GM06990 (cell line): ENCODE data around the gene MOB3A.

Experiments used
- DNase-seq: peaks from one replicate; pipeline ENCODE4 v3.0.0-alpha.2; 2011; ENCODE audit not compliant: insufficient read length; ENCODE audit errors: extremely low read depth
- H3K27me3 ChIP-seq: replicated peaks from 2 replicates; pipeline ENCODE4 v1.6.0; 2011; ENCODE audit warnings: low read length; ENCODE audit not compliant: control insufficient read depth, insufficient read depth
- H3K36me3 ChIP-seq: 2 replicates; pipeline ENCODE4 v1.5.1; 2011; ENCODE audit warnings: low read length; ENCODE audit not compliant: control insufficient read depth, insufficient read depth
- H3K4me3 ChIP-seq: replicated peaks from 2 replicates; pipeline ENCODE4 v1.5.1; 2011; ENCODE audit warnings: low read depth, mild to moderate bottlenecking, control low read depth, low read length
- TF ChIP-seq, protein P1 (sequence below): IDR thresholded peaks from 2 replicates; pipeline ENCODE4 v1.5.1; 2011; ENCODE audit warnings: low read length, control low read depth, mild to moderate bottlenecking, inconsistent platforms; ENCODE audit not compliant: insufficient read depth, poor library complexity, severe bottlenecking

MOB3A gene

GRCh38 chr19:2053601-2054389 is 42.3 kb downstream of the MOB3A start:
- TF ChIP-seq, protein P1, sequence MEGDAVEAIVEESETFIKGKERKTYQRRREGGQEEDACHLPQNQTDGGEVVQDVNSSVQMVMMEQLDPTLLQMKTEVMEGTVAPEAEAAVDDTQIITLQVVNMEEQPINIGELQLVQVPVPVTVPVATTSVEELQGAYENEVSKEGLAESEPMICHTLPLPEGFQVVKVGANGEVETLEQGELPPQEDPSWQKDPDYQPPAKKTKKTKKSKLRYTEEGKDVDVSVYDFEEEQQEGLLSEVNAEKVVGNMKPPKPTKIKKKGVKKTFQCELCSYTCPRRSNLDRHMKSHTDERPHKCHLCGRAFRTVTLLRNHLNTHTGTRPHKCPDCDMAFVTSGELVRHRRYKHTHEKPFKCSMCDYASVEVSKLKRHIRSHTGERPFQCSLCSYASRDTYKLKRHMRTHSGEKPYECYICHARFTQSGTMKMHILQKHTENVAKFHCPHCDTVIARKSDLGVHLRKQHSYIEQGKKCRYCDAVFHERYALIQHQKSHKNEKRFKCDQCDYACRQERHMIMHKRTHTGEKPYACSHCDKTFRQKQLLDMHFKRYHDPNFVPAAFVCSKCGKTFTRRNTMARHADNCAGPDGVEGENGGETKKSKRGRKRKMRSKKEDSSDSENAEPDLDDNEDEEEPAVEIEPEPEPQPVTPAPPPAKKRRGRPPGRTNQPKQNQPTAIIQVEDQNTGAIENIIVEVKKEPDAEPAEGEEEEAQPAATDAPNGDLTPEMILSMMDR, result no peak
- peak; percentile 18 for DNase-seq
- no peak overlapping the region for H3K4me3 ChIP-seq
- H3K36me3 ChIP-seq, result peaks cover 8% of the 10 kb centered on the region
- no peaks in the 10 kb centered on the region for H3K27me3 ChIP-seq

DNA sequence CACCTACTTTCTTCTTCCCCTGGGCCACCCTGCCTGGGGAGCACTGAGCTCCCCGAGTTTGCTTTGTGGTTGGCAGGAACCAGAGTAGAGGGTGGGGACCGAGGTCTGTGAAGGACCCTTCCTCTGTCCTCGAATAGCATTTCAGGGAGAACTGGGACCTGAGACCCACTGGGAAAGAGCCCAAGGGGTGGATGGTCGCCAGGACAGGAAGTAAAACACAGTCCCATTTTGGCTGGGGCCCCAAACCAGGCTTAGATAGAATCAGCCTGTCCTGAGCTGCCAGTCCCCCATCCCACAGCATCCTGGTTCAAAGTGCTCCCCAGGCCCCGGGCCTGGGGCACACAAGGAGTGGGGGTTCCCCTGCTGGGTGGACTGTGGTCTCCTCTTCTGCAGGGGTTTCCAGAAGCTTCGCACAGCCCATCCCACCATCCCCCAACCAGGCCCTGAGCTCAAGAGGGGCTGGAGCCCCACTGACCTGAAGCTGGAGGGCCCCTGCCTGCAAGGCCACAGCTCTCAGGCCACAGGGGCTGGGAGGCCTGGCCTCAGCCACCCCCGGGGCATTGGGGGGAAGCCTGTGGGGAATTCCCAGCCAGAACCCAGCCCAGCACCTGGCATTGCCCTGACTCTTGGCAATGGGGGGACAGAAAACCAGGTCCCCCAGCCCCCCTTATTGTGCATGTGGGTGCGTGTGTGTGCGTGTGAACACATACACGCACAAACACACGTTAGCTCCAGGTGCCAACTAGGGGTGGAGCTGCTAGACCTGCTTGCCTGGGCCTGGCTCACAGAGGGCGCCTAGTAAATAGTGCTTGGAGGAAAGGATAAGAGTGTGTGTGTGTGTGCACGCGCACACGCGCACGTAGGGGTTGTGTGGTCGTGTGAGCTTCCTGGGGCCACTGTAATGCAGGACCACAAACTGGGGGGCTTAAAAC is 44.1 kb downstream of the MOB3A start:
- Histone ChIP-seq H3K36me3 (peaks cover 16% of the 10 kb centered on the region), H3K4me3 (peak overlapping the region; percentile 55; the same call in 1 of the 2 replicates), H3K27me3 (no peaks in the 10 kb centered on the region)
- DNase-seq, result peak; percentile 81
- TF ChIP-seq, protein P1, result peak; percentile 15

- TF ChIP-seq, protein P1, result peak; percentile 33
- peak; percentile 90 for DNase-seq
- peak within 1 kb of the TSS; percentile 98 for H3K4me3 ChIP-seq
- H3K36me3 ChIP-seq, result peaks cover 21% of the 10 kb centered on the region
- H3K27me3 ChIP-seq, result no peaks in the 10 kb centered on the region
Measured at GRCh38 chr19:2050991-2051772, 44.9 kb downstream of the MOB3A start, which contains the start of gene MKNK2. MKNK2 (minus strand) TSS chr19:2051244; CDS start chr19:2050851, 393 bp downstream.

DNA sequence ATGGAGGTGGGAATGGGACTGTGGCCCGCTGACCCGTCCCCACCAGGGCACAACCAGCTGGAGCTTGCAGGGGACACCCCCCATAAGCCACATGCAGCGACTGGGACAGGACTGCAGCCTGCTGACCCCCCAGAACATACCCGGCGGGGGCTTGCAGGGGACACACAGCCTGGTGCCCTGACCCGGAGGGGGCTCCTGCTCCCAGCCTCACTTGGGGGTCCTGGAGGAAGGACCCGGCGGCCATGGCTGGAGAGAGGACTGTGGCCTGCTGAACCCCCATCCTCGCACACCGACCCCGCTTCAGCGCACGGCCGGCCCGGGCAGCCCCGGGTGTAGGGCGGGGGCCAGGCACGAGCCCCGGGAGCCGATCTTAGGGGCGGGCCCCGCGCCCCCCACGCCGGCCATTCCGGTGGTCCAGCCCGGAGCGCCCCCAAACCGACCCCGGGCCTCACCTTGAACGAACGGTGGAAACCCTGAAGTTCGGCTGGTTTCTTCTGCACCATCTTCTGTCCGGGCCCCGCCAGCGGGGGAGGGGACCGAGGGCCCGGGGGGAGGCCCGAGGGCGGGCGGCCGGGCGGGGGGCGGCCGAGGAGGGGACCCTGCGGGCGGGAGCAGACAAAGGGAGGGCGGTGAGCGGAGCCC is 45.7 kb downstream of the MOB3A start:
- DNase-seq, result no peak
- TF ChIP-seq, protein P1, result no peak
- peaks cover 27% of the 10 kb centered on the region for H3K36me3 ChIP-seq
- H3K4me3 ChIP-seq, result peak overlapping the region; percentile 98
- no peaks in the 10 kb centered on the region for H3K27me3 ChIP-seq

GRCh38 chr19:2049741-2050348 is 46.3 kb downstream of the MOB3A start:
- H3K4me3 ChIP-seq, result peak overlapping the region; percentile 98
- TF ChIP-seq, protein P1, result no peak
- H3K36me3 ChIP-seq, result peaks cover 33% of the 10 kb centered on the region
- peak; percentile 85 for DNase-seq
- no peaks in the 10 kb centered on the region for H3K27me3 ChIP-seq
